SK-N-MC (cell line): ENCODE results near the gene MMRN1.

Experiments used
- EZH2 ChIP-seq: fragments of 200-600 bp; sonication (generic); IDR thresholded peaks from one replicate; pipeline ENCODE4 v1.6.1; 2017; ENCODE audit warnings: antibody characterized with exemption
- POLR2AphosphoS5 ChIP-seq: IDR thresholded peaks from 2 replicates; pipeline ENCODE4 v1.6.1; 2012; ENCODE audit warnings: mild to moderate bottlenecking, low read depth, low read length, borderline replicate concordance

- TF ChIP-seq EZH2 = no peak
- TF ChIP-seq POLR2AphosphoS5 = no peak
Observed at GRCh38 chr4:89876548-89876947, 18.1 kb upstream of the MMRN1 start.
